IMR-90 (cell line): ENCODE measurements around the gene TBCD. TPM values are rescaled to one million over a fixed set of nuclear protein-coding genes. Genes with fewer than 3 reads are reported as not detected.

Source experiments
- ATAC-seq: fragments of 200-7000 bp; cut with Tn5 transposase; 2 replicates; pipeline ENCODE4 v1.9.1; 2020; ENCODE audit warnings: low read depth, mild to moderate bottlenecking, moderate library complexity
- BruUV-seq: library from RNA; stranded (reverse); fragments of 400-500 nt; replicated peaks from 2 replicates; lab custom pipeline; 2021; lab: Mats Ljungman, UMichigan
- CTCF ChIA-PET: fragments of 300-600 bp; formaldehyde crosslinking; extraction: SDS; loops from one replicate; lab custom pipeline; 2021; ENCODE audit warnings: antibody characterized with exemption; lab: Yijun Ruan, JAX
- POLR2A ChIA-PET: fragments of 300-600 bp; sonication (Branson Sonifier 250); formaldehyde crosslinking; loops from one replicate; lab custom pipeline; 2022; ENCODE audit warnings: antibody characterized with exemption; ENCODE audit not compliant: unreplicated experiment; lab: Charles Lee
- DNase-seq: peaks from one replicate; pipeline ENCODE4 v3.0.0; 2013
- H2AFZ ChIP-seq: replicated peaks from 2 replicates; pipeline ENCODE3; 2013; ENCODE audit warnings: low read length, mild to moderate bottlenecking; ENCODE audit not compliant: poor library complexity
- H2AK5ac ChIP-seq: 2 replicates; pipeline ENCODE4 v1.6.1; 2013; ENCODE audit warnings: low read depth, low read length, inconsistent platforms
- H2AK9ac ChIP-seq: replicated peaks from 2 replicates; pipeline ENCODE3; 2013; ENCODE audit warnings: mild to moderate bottlenecking, low read depth, low read length, moderate library complexity; ENCODE audit not compliant: poor library complexity
- H2BK120ac ChIP-seq: 2 replicates; pipeline ENCODE4 v1.6.1; 2013; ENCODE audit warnings: low read depth, low read length, inconsistent platforms
- H2BK15ac ChIP-seq: 3 replicates; pipeline ENCODE4 v1.6.1; 2013; ENCODE audit warnings: low read depth, low read length, inconsistent platforms
- H2BK20ac ChIP-seq: 2 replicates; pipeline ENCODE4 v1.6.1; 2013; ENCODE audit warnings: low read depth, mild to moderate bottlenecking, inconsistent platforms, low read length, moderate library complexity
- H2BK5ac ChIP-seq: 2 replicates; pipeline ENCODE4 v1.6.1; 2013; ENCODE audit warnings: mild to moderate bottlenecking, low read depth, low read length, inconsistent platforms; ENCODE audit not compliant: poor library complexity, severe bottlenecking
- H3K14ac ChIP-seq: replicated peaks from 2 replicates; pipeline ENCODE4 v1.6.1; 2013; ENCODE audit warnings: low read depth, low read length, inconsistent platforms
- H3K18ac ChIP-seq: 2 replicates; pipeline ENCODE4 v1.6.1; 2013; ENCODE audit warnings: low read depth, low read length, control low read depth
- H3K23ac ChIP-seq: 2 replicates; pipeline ENCODE4 v1.6.1; 2013; ENCODE audit warnings: low read depth, low read length, inconsistent platforms
- H3K27ac ChIP-seq: 2 replicates; pipeline ENCODE4 v1.5.1; 2013; ENCODE audit warnings: mild to moderate bottlenecking, control low read depth, low read length; ENCODE audit not compliant: insufficient read depth
- H3K27me3 ChIP-seq: 2 replicates; pipeline ENCODE4 v1.6.1; 2013; ENCODE audit warnings: low read length; ENCODE audit not compliant: control insufficient read depth, insufficient read depth
- H3K36me3 ChIP-seq: 2 replicates; pipeline ENCODE4 v1.6.1; 2013; ENCODE audit warnings: low read length, mixed read lengths; ENCODE audit not compliant: control insufficient read depth, insufficient read depth
- H3K4ac ChIP-seq: 2 replicates; pipeline ENCODE4 v1.6.1; 2013; ENCODE audit warnings: low read depth, low read length, inconsistent platforms
- H3K4me1 ChIP-seq: 2 replicates; pipeline ENCODE4 v1.6.1; 2013; ENCODE audit warnings: low read length, mixed read lengths; ENCODE audit not compliant: control insufficient read depth, insufficient read depth
- H3K4me2 ChIP-seq: 2 replicates; pipeline ENCODE4 v1.6.1; 2013; ENCODE audit warnings: low read depth, mild to moderate bottlenecking, control low read depth, low read length, moderate library complexity
- H3K4me3 ChIP-seq: 2 replicates; pipeline ENCODE4 v1.5.1; 2013; ENCODE audit warnings: low read depth, mild to moderate bottlenecking, control low read depth, low read length, moderate library complexity; ENCODE audit not compliant: insufficient read depth
- H3K56ac ChIP-seq: 2 replicates; pipeline ENCODE4 v1.6.1; 2013; ENCODE audit warnings: low read length, inconsistent platforms; ENCODE audit not compliant: insufficient read depth; ENCODE audit errors: extremely low read depth
- H3K79me1 ChIP-seq, 2 experiments: 2 replicates each; pipeline ENCODE4 v1.6.1; 2013; ENCODE audit warnings: low read length in 2 of 2, inconsistent platforms in 1 of 2, low read depth in 1 of 2
- H3K9ac ChIP-seq: 2 replicates; pipeline ENCODE4 v1.6.1; 2013; ENCODE audit warnings: low read depth, low read length, control low read depth
- H3K9me1 ChIP-seq: 2 replicates; pipeline ENCODE4 v1.6.1; 2013; ENCODE audit warnings: low read length, inconsistent platforms; ENCODE audit not compliant: insufficient read depth
- H3K9me3 ChIP-seq: 2 replicates; pipeline ENCODE4 v1.6.1; 2013; ENCODE audit warnings: low read length; ENCODE audit not compliant: control insufficient read depth, insufficient read depth
- H4K20me1 ChIP-seq: 2 replicates; pipeline ENCODE4 v1.6.1; 2013; ENCODE audit warnings: low read length, inconsistent platforms; ENCODE audit not compliant: insufficient read depth
- H4K5ac ChIP-seq: 2 replicates; pipeline ENCODE4 v1.6.1; 2013; ENCODE audit warnings: mild to moderate bottlenecking, low read depth, low read length, control low read depth
- H4K8ac ChIP-seq, 2 experiments: 2 replicates each; pipeline ENCODE4 v1.6.1; 2013; ENCODE audit warnings: low read depth in 2 of 2, low read length in 2 of 2, control low read depth in 1 of 2, inconsistent platforms in 1 of 2
- H4K91ac ChIP-seq: 2 replicates; pipeline ENCODE4 v1.6.1; 2013; ENCODE audit warnings: low read depth, low read length, inconsistent platforms; ENCODE audit not compliant: insufficient read depth
- BHLHE40 ChIP-seq: fragments of 150-350 bp; IDR thresholded peaks from 2 replicates; pipeline ENCODE4 v1.6.1; 2016; ENCODE audit warnings: mild to moderate bottlenecking, low read depth, low read length
- CEBPB ChIP-seq: IDR thresholded peaks from 2 replicates; pipeline ENCODE4 v1.6.1; 2012; ENCODE audit warnings: low read depth, low read length, improper control_type of control experiment
- CHD1 ChIP-seq: IDR thresholded peaks from 2 replicates; pipeline ENCODE4 v1.6.1; 2012; ENCODE audit warnings: low read depth, low read length, improper control_type of control experiment
- CTCF ChIP-seq: conservative IDR thresholded peaks from 2 replicates; pipeline ENCODE4 v1.5.1; 2012; ENCODE audit warnings: mild to moderate bottlenecking, low read depth, low read length, improper control_type of control experiment
- ELK1 ChIP-seq: fragments of 150-350 bp; IDR thresholded peaks from 2 replicates; pipeline ENCODE4 v1.6.1; 2016; ENCODE audit warnings: low read depth, mild to moderate bottlenecking, low read length, moderate library complexity, borderline replicate concordance
- FOS ChIP-seq: fragments of 150-350 bp; IDR thresholded peaks from 2 replicates; pipeline ENCODE4 v1.6.1; 2016; ENCODE audit warnings: low read depth, low read length
- MAFK ChIP-seq: IDR thresholded peaks from 2 replicates; pipeline ENCODE4 v1.6.1; 2012; ENCODE audit warnings: low read depth, low read length, improper control_type of control experiment
- MAZ ChIP-seq: IDR thresholded peaks from 2 replicates; pipeline ENCODE4 v1.6.1; 2012; ENCODE audit warnings: low read depth, mild to moderate bottlenecking, low read length, improper control_type of control experiment, moderate library complexity, borderline replicate concordance
- MXI1 ChIP-seq: IDR thresholded peaks from 2 replicates; pipeline ENCODE4 v1.6.1; 2012; ENCODE audit warnings: low read depth, mild to moderate bottlenecking, low read length, moderate library complexity, borderline replicate concordance
- NFE2L2 ChIP-seq: fragments of 150-350 bp; IDR thresholded peaks from 2 replicates; pipeline ENCODE4 v1.6.1; 2016; ENCODE audit warnings: low read depth, mild to moderate bottlenecking, low read length
- POLR2A ChIP-seq: IDR thresholded peaks from 2 replicates; pipeline ENCODE4 v1.6.1; 2012; ENCODE audit warnings: mild to moderate bottlenecking, low read depth, low read length
- RAD21 ChIP-seq: IDR thresholded peaks from 2 replicates; pipeline ENCODE4 v1.6.1; 2012; ENCODE audit warnings: low read length, improper control_type of control experiment
- RCOR1 ChIP-seq: IDR thresholded peaks from 2 replicates; pipeline ENCODE4 v1.6.1; 2012; ENCODE audit warnings: mild to moderate bottlenecking, low read length, improper control_type of control experiment; ENCODE audit not compliant: insufficient replicate concordance
- RFX5 ChIP-seq: IDR thresholded peaks from 2 replicates; pipeline ENCODE4 v1.8.0; 2012; ENCODE audit warnings: low read depth, mild to moderate bottlenecking, low read length, moderate library complexity
- SMC3 ChIP-seq: fragments of 150-350 bp; IDR thresholded peaks from 2 replicates; pipeline ENCODE4 v1.6.1; 2016; ENCODE audit warnings: low read depth, mild to moderate bottlenecking, antibody characterized with exemption, low read length, moderate library complexity
- USF2 ChIP-seq: fragments of 150-350 bp; IDR thresholded peaks from 2 replicates; pipeline ENCODE4 v1.6.1; 2017; ENCODE audit warnings: mild to moderate bottlenecking, antibody characterized with exemption, low read length, low read depth
- WGBS, 2 experiments: methylation state at CpG; one replicate each; pipeline versions ENCODE4 v1.1.5 to v1.1.7; 2013; ENCODE audit warnings: missing lambda C conversion rate in 2 of 2; ENCODE audit not compliant: insufficient read length in 1 of 2; ENCODE audit errors: extremely low coverage in 2 of 2; 5-methylcytosine and 5-hydroxymethylcytosine counted together
- dilution Hi-C: fragments of 300-500 bp; cut with HindIII; formaldehyde crosslinking; loops from one replicate; pipeline ENCODE4 v1.14.3; 2018; ENCODE audit warnings: low sequenced_read_pairs; ENCODE audit not compliant: unreplicated experiment
- in situ Hi-C: fragments of 300-500 bp; cut with MboI; formaldehyde crosslinking; loops from 3 replicates; pipeline ENCODE4 v1.14.3; 2019; ENCODE audit warnings: low sequenced_read_pairs, inconsistent platforms, mixed read lengths
- intact Hi-C: fragments of 100-400 bp; cut with micrococcal nuclease; formaldehyde crosslinking; loops from 2 replicates; pipeline ENCODE4 v1.10.0; 2022
- polyA plus RNA-seq, 3 experiments: library from polyadenylated mRNA; depleted of rRNA; stranded (reverse); fragments of >200 nt; gene quantifications; 2 replicates each; pipeline ENCODE4 v1.2.3, GENCODE V29; 2012; ENCODE audit warnings: low replicate concordance in 1 of 3
- total RNA-seq: library from RNA; depleted of rRNA; stranded (reverse); fragments of >200 nt; gene quantifications from 2 replicates; pipeline ENCODE4 v1.2.3, GENCODE V29; 2012

TBCD gene
- total and polyA plus RNA-seq, 2 of the 4 experiments (the other 2 are of a cell fraction), result 21.9 to 54.5 TPM

- in situ Hi-C loops (no loop called here), intact Hi-C loops (no loop called here), dilution Hi-C loops (no loop called here)
- peaks cover 10% of the 10 kb centered on the region; the same call in 1 of the 2 replicates for H3K27me3 ChIP-seq
- no peak overlapping the region for H2BK20ac ChIP-seq
- no peaks in the 10 kb centered on the region for H3K9me3 ChIP-seq
- DNase-seq (no peak), ATAC-seq (no peak)
- no peaks in the 10 kb centered on the region for H3K36me3 ChIP-seq
- H4K8ac ChIP-seq, result no peak overlapping the region
- H3K18ac ChIP-seq, result no peak overlapping the region
- no peak overlapping the region for H3K4me3 ChIP-seq
- H3K4ac ChIP-seq, result no peak overlapping the region
- H2BK5ac ChIP-seq, result no peak overlapping the region
- no peak overlapping the region for H3K14ac ChIP-seq
- H2AFZ ChIP-seq, result peak overlapping the region; percentile 32
- no peak overlapping the region for H2AK5ac ChIP-seq
- CTCF ChIA-PET, result no interaction called here
- no peak overlapping the region for H2BK15ac ChIP-seq
- BruUV-seq, result no TSS peak
- no peaks in the 10 kb centered on the region for H4K20me1 ChIP-seq
- WGBS, 2 experiments, result 93% methylated on average over 3 of the region's 13 CpGs; no CpG with 5 or more reads in 1 of the 2 experiments
- H2BK120ac ChIP-seq, result no peak overlapping the region
- no peak overlapping the region for H2AK9ac ChIP-seq
- H3K4me1 ChIP-seq, result no peaks in the 10 kb centered on the region
- no peak overlapping the region for H3K23ac ChIP-seq
- H3K9me1 ChIP-seq, result no peaks in the 10 kb centered on the region
- POLR2A ChIA-PET, result no interaction called here
- no peak overlapping the region for H3K56ac ChIP-seq
- H3K9ac ChIP-seq, result no peak overlapping the region
- no peak overlapping the region for H4K5ac ChIP-seq
- no peak overlapping the region for H3K27ac ChIP-seq
- no peak overlapping the region for H3K4me2 ChIP-seq
- H4K91ac ChIP-seq, result no peak overlapping the region
- TF ChIP-seq BHLHE40, result no peak
- no peak for TF ChIP-seq MAZ
- TF ChIP-seq MXI1, result no peak
- no peak for TF ChIP-seq POLR2A
- no peak for TF ChIP-seq FOS
- TF ChIP-seq CEBPB, result no peak
- no peak for TF ChIP-seq ELK1
- no peak for TF ChIP-seq CTCF
- TF ChIP-seq MAFK, result no peak
- no peak for TF ChIP-seq CHD1
- no peak for TF ChIP-seq SMC3
- no peak for TF ChIP-seq USF2
- TF ChIP-seq RFX5, result no peak
- TF ChIP-seq RAD21, result no peak
- TF ChIP-seq NFE2L2, result no peak
- no peak for TF ChIP-seq RCOR1
- H3K79me1 ChIP-seq, result no peaks in the 10 kb centered on the region
Measured at GRCh38 chr17:82704886-82705285, 47.0 kb upstream of the TBCD start.
